DOHH2 (cell line): ENCODE data around the gene ARTN.

Experiments
- H3F3A ChIP-seq: fragments of 200-600 bp; sonication (generic), shearing (Covaris generic); 2 replicates; pipeline ENCODE4 v1.6.0; 2016; ENCODE audit warnings: antibody characterized with exemption, mild to moderate bottlenecking; ENCODE audit not compliant: control insufficient read depth, insufficient read depth
- H3K27ac ChIP-seq: fragments of 200-600 bp; sonication (generic); 2 replicates; pipeline ENCODE4 v1.5.1; 2014; ENCODE audit warnings: low read depth, mild to moderate bottlenecking, low read length, moderate library complexity
- H3K27me3 ChIP-seq: fragments of 200-600 bp; sonication (generic); 2 replicates; pipeline ENCODE4 v1.6.1; 2014; ENCODE audit warnings: mild to moderate bottlenecking, low read length, mixed read lengths; ENCODE audit not compliant: control insufficient read depth
- H3K36me3 ChIP-seq: fragments of 200-600 bp; sonication (generic); 2 replicates; pipeline ENCODE4 v1.6.1; 2014; ENCODE audit warnings: mild to moderate bottlenecking, low read length, moderate library complexity, mixed read lengths; ENCODE audit not compliant: control insufficient read depth
- H3K4me1 ChIP-seq: fragments of 200-600 bp; sonication (generic); 2 replicates; pipeline ENCODE4 v1.6.1; 2014; ENCODE audit warnings: mild to moderate bottlenecking, low read length, mixed read lengths; ENCODE audit not compliant: control insufficient read depth
- H3K4me2 ChIP-seq: fragments of 200-600 bp; sonication (generic); 2 replicates; pipeline ENCODE4 v1.6.0; 2014; ENCODE audit warnings: mild to moderate bottlenecking, low read length, moderate library complexity
- H3K4me3 ChIP-seq: fragments of 200-600 bp; sonication (generic); 2 replicates; pipeline ENCODE4 v1.5.1; 2014; ENCODE audit warnings: mild to moderate bottlenecking, low read length, mixed read lengths
- H3K79me2 ChIP-seq: fragments of 200-600 bp; sonication (generic); 2 replicates; pipeline ENCODE4 v1.6.1; 2014; ENCODE audit warnings: mild to moderate bottlenecking, low read length, mixed read lengths; ENCODE audit not compliant: control insufficient read depth
- H3K9me2 ChIP-seq: fragments of 200-600 bp; sonication (generic); replicated peaks from 2 replicates; pipeline ENCODE4 v1.6.1; 2014; ENCODE audit warnings: mild to moderate bottlenecking, low read length, mixed read lengths; ENCODE audit not compliant: control insufficient read depth
- H3K9me3 ChIP-seq: fragments of 200-600 bp; sonication (generic); 2 replicates; pipeline ENCODE4 v1.6.1; 2014; ENCODE audit warnings: antibody characterized with exemption, low read length, mixed read lengths; ENCODE audit not compliant: control insufficient read depth, insufficient read depth
- H4K20me1 ChIP-seq: fragments of 200-600 bp; sonication (generic); 2 replicates; pipeline ENCODE4 v1.6.0; 2014; ENCODE audit warnings: low read depth, mild to moderate bottlenecking, antibody characterized with exemption, low read length, moderate library complexity; ENCODE audit not compliant: control insufficient read depth, insufficient read depth
- EZH2phosphoT487 ChIP-seq: fragments of 200-600 bp; sonication (generic); IDR thresholded peaks from 2 replicates; pipeline ENCODE4 v1.6.1; 2017; ENCODE audit warnings: borderline replicate concordance, mild to moderate bottlenecking, antibody characterized with exemption, low read length, moderate library complexity, mixed read lengths
- TF ChIP-seq, protein P1 (sequence below): fragments of 200-600 bp; sonication (generic); IDR thresholded peaks from one replicate; pipeline ENCODE4 v1.5.1; 2014; ENCODE audit warnings: antibody characterized with exemption, mild to moderate bottlenecking, low read depth, low read length; ENCODE audit not compliant: poor library complexity, severe bottlenecking

Gene ARTN

DNA sequence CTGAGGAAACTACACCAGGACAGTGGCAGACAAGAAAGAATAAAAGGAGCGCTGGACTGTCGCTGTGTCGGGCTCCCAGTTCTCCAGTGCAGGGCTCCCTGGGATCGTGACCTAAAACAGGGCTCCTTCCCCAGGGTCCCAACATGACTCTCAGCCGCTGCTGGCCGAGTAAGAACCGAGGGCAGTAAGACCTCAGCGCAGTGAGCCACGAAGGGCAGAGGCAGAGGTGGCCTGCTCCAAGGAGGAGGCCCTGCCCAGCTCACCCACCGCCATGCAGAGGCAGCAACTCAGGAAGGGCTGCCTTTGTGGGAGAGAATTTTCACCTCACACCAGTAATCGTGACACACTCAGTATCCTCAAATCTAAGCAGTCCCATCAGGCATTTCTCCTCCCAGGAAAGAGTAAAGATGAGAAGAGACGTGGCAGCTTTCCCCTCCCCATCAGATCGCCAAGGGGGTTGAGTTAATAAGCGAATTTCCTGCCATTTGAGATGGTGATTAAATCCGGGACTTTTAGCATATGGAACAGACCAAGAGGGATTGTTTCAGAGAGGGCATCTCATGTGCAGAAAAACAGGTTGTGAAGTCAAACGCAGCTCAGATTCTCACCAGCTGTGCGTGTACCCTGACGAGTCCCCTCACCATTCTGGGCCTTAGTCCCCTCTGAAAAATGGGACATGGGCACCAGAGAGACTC is 19.8 kb upstream of the ARTN start:
- H3K27me3 ChIP-seq, result no peaks in the 10 kb centered on the region
- no peaks in the 10 kb centered on the region for H3K4me1 ChIP-seq
- no peaks in the 10 kb centered on the region for H3F3A ChIP-seq
- no peaks in the 10 kb centered on the region for H3K79me2 ChIP-seq
- no peak overlapping the region for H3K27ac ChIP-seq
- H3K9me3 ChIP-seq, result no peaks in the 10 kb centered on the region
- H3K36me3 ChIP-seq, result no peaks in the 10 kb centered on the region
- H3K4me3 ChIP-seq, result no peak overlapping the region
- H4K20me1 ChIP-seq, result no peaks in the 10 kb centered on the region
- no peak overlapping the region for H3K4me2 ChIP-seq
- no peaks in the 10 kb centered on the region for H3K9me2 ChIP-seq
- TF ChIP-seq, protein P1, sequence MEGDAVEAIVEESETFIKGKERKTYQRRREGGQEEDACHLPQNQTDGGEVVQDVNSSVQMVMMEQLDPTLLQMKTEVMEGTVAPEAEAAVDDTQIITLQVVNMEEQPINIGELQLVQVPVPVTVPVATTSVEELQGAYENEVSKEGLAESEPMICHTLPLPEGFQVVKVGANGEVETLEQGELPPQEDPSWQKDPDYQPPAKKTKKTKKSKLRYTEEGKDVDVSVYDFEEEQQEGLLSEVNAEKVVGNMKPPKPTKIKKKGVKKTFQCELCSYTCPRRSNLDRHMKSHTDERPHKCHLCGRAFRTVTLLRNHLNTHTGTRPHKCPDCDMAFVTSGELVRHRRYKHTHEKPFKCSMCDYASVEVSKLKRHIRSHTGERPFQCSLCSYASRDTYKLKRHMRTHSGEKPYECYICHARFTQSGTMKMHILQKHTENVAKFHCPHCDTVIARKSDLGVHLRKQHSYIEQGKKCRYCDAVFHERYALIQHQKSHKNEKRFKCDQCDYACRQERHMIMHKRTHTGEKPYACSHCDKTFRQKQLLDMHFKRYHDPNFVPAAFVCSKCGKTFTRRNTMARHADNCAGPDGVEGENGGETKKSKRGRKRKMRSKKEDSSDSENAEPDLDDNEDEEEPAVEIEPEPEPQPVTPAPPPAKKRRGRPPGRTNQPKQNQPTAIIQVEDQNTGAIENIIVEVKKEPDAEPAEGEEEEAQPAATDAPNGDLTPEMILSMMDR, result no peak
- TF ChIP-seq EZH2phosphoT487, result no peak

DNA sequence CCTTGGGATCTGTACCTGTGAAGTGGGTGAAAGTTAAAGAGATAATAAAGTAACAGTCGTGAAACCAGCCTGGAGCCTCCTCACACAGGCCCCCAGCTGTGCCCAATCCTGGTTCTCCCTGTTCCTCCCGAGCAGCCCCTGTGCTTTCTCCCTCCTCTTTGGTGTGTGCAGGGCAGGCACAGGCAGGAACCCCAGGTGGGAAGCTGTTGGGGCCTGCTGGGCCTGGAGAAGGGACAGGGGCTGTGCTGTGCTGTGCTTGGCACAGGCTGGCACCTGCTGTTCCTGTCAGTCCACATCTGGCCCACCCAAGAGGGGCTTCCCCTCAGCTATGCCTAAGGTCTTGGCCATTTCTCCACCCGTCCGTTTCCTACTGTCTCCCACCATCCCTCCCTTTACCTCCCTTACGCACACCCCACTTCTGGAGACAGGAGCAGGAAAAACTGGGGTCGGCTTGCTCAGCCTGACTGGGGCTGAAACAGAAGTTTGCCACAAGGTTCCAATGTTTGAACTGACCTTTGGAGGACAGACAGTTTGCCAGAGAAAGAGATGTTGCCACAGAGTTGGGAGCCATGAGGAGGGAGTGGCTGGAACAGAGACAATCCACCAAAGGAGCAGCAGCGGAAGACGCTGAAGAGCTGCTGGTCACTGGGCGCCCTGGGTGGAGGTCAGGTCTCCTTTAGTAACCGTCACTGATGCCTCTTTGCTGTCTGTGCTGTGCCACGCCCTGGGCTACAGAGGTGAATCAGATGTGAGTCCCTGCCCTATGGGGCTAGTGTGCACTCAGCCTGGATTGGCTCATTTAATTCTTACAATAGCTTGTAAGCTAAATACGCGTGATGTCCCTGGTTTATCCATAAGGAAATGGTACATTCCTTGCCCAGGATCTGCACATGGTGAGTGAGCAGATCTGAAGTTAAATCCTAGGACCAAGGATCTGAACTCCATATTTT is 18.8 kb upstream of the ARTN start:
- Histone ChIP-seq H3K79me2 (no peaks in the 10 kb centered on the region), H3K4me3 (no peak overlapping the region), H3K4me1 (no peaks in the 10 kb centered on the region), H4K20me1 (no peaks in the 10 kb centered on the region), H3K27me3 (no peaks in the 10 kb centered on the region), H3K9me2 (no peaks in the 10 kb centered on the region), H3K27ac (no peak overlapping the region), H3K36me3 (no peaks in the 10 kb centered on the region), H3K4me2 (no peak overlapping the region), H3F3A (no peaks in the 10 kb centered on the region), H3K9me3 (no peaks in the 10 kb centered on the region)
- TF ChIP-seq EZH2phosphoT487, result no peak
- TF ChIP-seq, protein P1, result no peak

DNA sequence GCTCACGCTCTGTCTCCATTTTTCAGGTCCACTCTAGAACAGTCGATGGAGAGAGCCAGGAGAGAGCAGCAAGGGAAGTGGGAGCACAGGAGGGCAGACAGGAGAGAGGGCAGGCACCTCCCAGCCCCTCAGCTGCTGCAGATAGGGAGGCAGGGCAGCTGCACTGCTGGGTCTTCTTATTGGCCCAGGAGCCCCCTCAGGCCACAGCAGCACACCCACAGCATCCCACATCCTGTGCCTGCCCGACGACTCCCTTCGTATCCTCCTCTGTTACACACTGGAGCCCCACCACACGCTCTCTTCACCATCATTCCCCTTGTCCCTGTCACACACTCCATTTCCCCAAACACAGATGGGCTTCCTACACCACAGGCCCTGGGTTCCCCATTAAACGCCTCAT is 13.7 kb upstream of the ARTN start:
- Histone ChIP-seq H3K27me3 (no peaks in the 10 kb centered on the region), H3K4me3 (no peak overlapping the region), H3K9me2 (no peaks in the 10 kb centered on the region), H3F3A (no peaks in the 10 kb centered on the region), H3K27ac (no peak overlapping the region), H3K79me2 (no peaks in the 10 kb centered on the region), H3K9me3 (no peaks in the 10 kb centered on the region), H3K4me2 (no peak overlapping the region), H3K36me3 (no peaks in the 10 kb centered on the region), H3K4me1 (no peaks in the 10 kb centered on the region), H4K20me1 (no peaks in the 10 kb centered on the region)
- TF ChIP-seq, protein P1, result no peak
- TF ChIP-seq EZH2phosphoT487, result no peak
